NOMO-1 (cell line): ENCODE data around the gene PFKFB1.
"Not testable (repeated sequence)": the region's sequence is repeated elsewhere in the genome, so short reads cannot be mapped to it uniquely, and the experiment has no call there.

Source experiments
- DNase-seq, 2 experiments: peaks; one replicate each; lab custom pipeline; 2025; ENCODE audit not compliant: unreplicated experiment in 2 of 2; lab: John Stamatoyannopoulos, UW

Gene PFKFB1

DNA sequence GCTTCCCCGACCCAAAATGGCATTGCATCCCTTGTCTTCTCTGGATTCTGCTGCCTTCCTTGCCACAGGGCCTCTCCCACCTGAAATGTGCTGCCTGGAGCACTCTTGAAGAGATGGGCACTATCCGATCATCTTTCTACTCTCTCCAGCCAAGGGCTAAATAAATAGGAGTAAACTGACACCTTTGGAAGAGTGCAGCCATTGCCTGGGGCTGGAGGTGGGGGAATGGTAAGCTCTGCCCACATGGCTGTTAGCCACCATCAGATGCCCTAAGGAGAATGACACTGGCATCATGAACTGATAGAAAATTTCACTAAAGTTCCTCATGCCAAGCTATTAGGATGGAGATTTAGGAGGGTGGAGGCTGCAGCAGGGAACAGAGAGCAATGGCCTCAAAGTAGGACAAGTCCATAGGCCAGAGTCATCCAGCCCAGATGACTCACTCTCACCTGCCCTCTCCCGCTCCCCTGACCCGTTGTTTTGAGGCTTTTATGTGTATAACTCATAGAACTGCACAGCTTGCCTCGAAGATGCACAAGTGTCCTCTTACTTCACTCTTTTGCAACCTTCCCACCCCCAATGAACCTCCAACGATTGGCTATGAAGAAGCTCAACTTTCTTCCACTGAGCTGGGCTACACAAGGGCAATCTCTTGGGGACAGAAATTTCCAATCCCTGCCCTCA lies 822 bp upstream of the PFKFB1 start:
- peak; percentile 24 to 30 for DNase-seq

DNA sequence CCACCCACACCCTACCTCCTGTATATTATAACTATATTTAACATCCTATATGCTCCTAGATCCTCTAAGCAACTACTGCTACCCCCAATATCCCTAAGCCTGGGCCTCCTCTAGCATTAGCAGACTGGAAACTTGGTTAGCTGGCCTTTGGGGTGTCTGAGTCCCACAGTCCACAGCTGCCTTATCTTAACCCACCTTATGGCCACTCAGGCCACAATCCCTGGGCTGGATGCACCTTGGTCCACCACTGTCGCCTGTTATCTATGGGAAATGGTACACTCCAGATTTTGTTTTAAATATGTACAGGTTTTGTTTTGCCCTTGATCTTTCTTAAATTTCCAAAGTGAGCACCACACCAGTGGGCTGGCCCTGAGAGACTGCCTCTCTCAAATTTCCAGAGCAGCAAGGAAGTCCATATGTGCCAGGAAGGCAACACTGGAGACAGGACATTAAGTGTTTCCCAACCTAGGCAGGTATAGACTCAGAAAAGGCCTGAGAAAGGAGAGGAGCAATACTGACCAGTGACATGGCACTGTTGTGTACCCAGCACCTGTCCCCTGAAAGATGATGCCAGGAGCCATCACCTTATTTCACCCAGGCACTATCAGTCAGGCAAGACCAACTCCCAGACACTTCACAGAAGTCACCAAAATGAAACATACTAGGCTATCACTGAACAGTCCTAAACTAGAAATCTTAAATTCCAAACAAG lies 921 bp downstream of the PFKFB1 start:
- DNase-seq = no peak

DNA sequence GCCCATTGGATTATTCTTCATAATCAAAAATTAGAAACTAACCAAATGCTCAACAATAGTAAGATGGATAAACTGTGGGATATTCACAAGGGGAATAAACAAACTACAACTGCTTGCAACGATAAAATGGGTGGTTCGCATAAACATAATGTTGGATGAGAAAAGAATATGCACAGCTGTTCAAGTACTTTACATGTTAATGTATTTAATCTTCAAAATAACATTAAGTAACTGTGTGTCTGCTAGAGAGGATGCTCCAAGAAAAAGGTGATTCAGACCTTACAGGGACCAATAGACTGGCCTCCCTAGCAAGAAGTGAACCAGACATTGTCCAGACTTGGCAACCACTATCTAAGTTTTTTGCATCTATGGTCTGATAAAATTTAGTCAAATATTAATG lies 2.3 kb downstream of the PFKFB1 start:
- no peak for DNase-seq

DNA sequence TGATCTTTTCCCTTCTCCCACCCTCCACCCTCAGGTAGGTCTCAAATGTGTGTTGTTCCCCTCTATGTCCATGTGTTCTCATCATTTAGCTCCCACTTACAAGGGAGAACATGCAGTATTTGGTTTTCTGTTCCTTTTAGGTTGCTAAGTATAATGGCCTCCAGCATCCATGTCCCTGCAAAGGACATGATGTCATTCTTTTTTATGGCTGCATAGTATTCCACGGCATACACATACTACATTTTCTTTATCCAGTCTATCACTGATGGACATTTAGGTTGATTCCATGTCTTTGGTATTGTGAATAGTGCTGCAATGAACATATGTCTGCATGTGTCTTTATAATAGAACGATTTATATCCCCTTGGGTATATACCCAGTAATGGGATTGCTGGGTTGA lies 10.7 kb downstream of the PFKFB1 start:
- not testable (repeated sequence) for DNase-seq

DNA sequence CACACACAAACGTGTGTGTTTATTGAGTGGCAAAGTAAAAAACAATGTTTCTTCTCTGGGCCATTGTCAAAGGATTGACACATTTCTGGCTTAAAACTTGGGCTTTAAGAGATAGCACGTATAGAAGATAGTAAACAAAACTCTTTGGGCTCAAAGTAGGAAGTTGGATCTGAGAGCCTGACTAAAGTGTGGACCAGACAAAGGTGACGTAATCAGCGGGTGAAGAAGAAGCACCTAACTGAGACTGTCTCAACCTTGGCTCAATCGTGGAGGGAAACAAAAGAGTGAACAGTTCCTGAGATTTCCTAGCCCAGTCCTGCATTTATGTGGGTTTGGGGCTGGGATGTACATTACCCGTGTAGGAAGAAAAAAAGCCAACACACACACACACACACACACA lies 13.7 kb downstream of the PFKFB1 start:
- peak in 1 of 2 experiments; percentile 7 for DNase-seq

DNA sequence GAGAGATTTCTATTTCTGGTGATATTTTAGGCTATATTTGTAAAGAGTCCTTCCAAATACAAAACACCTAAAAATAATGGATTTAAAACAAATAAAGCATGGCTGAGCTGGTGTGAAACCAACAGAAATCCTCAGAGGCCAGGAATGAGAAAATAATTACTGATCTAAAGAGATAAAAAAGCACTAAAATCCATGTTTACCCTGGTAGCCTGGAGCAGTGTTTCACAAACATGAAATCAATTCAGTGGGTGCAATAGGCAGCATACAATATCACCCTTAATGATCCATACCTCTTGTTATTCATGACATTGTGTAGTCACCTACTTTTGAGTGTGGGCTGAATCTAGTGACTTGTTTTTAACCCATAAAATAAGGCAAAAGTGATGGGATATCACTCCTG lies 14.6 kb downstream of the PFKFB1 start:
- DNase-seq = no peak

DNA sequence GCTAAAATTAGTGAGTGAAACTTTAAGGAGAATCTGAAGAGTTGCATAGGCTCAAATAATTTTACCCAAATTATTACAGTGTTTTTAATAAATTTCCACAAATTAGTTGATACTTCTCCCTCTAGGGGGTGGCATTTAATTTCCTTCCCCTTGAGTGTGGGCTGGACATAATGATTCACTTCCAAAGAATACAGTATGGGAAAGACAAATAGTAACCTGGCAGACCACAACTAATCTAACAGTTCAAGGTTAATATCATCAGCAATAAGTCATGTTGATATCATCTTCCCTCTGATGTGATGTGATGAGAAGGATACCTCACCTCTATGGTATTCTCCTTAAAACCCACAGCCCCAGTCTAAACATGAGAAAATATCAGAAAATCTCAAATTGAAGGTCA lies 15.5 kb downstream of the PFKFB1 start:
- no peak for DNase-seq

DNA sequence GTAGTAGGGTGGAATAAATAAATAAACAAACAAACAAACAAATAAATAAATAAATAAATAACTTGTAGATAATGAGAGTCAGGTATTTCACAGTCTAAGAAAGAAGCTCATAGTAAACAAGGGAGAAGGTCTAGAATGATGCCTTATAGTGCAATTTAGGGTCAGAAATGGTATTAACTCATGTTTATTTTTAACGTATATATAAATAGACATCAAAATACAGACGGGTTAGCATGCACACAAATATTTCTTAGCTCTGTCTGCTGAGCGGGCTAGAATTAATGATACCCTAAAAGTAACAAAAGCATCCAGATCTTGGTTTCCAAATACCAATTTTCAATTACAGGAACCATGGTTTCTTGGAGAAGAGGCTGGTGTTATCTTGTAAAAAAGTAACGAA lies 16.6 kb downstream of the PFKFB1 start:
- no peak for DNase-seq

DNA sequence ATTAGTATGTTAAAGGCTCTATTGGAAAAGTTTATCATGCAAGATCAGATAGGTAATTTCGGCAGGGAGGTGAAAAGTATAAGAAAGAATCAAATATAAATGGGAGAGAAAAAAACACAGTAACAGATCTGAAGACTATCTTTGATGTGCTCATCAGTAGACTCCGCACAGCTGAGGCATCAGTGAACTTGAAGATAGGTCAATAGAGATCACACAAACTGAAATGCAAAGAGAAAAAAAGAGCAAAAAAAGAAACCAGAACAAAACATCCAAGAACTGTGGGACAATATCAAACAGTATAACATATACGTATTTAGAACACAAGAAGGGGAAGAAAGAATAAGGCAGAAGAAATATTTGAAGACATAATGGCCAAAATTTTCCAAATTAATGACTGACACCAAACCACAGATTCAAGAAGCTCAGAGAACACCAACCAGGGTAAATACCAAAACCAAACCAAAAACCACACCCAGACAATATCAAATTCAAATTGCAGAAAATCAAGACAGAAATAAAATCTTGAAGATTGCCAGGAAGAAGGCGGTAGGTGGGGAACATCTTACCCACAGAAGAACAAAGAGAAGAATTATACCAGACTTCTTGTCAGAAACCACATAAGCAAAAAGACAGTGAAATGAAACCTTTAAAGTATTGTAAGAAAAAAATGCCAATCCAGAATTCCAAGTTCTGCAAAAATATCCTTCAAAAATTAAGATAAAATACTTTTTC lies 29.1 kb downstream of the PFKFB1 start:
- DNase-seq = no peak

DNA sequence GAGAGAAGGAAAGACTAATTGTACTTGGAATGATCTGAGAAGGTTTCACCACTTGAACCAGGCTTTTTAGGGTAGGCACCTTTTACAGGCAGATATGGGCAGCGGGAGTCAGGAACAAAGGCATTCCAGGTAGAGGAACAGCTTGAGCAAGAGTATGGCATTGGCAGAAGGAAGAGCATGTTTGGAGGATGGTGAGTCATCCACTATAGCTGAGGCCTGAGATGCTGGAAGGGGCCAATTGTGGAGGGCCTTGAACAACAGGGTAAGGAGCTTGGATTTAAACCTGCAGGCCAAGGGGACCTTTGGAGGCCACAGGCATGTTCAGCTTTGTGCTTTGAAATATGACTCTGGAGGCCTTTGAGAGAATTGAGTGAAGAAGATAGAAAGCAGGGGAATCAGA lies 32.2 kb downstream of the PFKFB1 start:
- DNase-seq = no peak

DNA sequence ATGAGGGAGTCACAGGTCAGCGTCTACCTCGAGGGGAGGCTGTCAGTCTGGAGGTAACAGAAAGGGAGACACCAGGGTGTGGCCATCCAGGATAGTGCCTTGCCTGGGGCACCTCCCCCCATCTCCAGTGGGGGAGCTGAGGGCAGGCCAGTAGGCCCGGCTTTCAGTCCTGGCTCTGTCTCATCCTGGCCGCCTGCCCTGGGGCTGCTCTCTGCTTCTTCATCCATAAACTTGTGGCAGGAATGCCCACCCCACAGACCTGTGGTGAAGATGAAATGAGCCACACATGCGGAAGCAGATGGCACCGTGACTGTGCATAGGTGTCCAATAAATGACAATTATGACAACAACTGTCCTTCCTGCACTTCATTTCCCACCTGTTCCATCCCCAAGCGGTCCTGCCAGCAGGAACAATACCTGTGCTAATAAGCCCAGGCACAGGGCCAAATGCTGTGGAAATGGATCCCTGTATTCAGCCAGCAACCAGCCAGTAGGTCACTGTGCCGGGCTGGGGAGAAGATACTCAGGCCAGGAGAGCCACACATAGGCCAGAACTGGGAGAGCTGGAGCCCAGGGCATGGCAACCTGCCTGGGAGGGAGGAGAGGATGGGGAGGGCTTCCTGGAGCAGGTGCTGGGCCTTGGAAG lies 43.1 kb downstream of the PFKFB1 start:
- DNase-seq = no peak

DNA sequence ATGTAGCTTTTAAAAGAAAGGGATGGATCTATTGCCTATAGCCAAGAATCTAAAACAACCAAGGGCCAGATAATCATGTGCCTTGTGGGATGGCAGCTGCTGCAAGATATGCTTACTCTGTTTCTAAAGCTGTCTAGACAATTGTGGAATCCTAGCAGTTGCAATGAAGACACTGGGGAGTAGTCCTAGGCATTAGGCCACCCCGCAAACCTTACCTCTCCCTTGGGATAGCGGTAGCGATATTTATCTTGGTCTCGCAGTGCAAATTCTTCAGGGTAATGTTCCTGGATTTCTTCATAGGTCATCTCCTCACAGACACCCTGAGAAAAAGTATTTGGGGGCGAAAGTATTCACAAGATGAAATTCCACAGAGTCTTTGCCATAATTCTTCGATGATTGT lies 48.8 kb downstream of the PFKFB1 start:
- no peak for DNase-seq

DNA sequence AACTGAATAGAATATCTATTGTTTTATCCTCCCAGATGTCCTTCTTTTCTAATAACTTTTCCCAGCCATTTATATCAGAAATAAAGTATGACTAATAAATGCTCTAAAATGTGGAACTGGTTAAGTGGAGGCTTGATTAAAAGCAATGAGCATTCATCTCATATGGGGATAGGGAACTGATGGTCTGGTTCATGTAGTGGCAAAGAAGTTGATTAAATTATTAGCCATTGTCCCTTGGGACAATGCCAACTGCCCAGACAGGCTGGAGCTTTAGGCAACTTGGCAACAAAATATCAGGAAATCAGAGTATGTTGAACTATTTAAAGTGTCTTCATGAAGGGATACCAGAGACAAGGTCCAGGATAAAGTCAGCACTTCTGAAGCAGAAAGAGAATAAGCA lies 49.2 kb downstream of the PFKFB1 start:
- no peak for DNase-seq

DNA sequence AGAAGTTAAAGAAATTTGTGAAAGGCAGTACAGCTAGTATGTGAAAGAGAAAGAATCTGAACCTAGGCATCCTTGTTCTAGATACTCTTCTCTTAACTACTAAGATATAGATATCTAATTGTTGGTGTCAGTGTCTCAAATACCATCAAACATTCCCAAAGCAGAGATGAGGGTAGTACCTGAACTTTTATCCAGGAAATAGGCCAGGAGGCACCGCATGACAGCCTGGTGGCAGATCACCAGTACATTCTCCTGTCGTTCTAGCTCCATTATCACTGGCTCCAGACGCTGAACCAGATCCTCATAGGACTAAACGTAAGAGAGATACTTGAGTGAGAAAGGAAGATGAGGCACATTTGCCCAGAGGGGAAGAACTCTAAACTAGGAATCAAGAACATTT lies 56.6 kb downstream of the PFKFB1 start:
- no peak for DNase-seq

DNA sequence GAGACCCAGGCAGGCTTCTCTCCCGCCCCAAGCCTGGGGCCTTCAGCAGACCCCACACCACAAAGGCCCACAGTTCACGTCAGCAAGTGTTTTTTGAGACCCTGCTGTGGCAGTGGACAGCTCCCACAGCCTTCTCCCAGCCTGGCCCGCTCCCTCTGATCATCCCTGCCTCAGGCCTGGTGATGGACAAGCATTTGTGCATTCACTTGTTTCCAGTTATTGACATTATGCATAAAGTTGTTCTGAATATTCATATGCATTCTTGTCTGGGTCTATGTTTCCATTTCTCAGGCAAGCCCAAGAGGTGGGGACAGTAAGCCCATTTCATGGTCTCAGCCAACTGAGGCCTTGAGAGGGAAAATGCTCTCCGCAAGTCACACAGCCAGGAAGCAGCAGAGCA lies 58.7 kb downstream of the PFKFB1 start:
- DNase-seq = no peak

DNA sequence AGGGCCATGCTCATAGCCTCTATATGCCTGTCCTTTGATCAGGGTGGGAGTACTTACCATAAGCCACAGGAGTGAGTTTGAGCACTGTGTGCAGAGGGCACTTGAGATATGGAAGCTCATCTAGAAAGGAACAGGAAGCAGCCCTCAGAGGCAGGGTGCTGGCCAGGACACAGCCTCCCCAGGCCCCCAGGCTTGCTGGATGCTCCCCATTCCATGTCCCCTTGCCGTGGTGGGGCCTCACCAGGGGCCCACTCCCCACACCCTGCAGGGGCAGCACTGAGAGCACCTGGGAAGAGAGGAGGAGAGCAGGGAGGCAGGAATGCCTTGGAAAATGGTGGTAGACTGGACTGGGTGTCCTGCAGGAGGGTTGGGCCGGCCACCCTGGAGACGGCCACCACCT lies 59.1 kb downstream of the PFKFB1 start:
- DNase-seq = no peak

DNA sequence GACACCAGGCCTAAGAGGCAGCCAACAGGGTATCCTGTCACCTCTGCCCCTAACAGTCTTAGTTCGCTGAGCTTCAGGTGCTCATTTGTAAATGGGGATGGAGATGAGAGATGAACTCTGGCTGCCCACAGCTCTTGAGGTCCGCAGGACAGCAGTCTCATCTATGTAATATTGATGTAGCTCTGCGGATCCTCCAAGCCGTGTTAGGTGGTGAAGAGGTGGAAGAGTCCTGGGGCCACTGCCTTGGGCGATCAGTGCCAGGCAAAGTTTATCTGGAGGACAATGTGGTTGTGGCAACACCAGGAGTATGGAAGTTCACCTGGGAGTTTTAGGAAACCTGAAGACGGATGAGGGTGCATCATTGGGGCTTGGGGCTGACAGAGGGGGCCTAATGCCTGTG lies 59.9 kb downstream of the PFKFB1 start:
- DNase-seq = no peak

DNA sequence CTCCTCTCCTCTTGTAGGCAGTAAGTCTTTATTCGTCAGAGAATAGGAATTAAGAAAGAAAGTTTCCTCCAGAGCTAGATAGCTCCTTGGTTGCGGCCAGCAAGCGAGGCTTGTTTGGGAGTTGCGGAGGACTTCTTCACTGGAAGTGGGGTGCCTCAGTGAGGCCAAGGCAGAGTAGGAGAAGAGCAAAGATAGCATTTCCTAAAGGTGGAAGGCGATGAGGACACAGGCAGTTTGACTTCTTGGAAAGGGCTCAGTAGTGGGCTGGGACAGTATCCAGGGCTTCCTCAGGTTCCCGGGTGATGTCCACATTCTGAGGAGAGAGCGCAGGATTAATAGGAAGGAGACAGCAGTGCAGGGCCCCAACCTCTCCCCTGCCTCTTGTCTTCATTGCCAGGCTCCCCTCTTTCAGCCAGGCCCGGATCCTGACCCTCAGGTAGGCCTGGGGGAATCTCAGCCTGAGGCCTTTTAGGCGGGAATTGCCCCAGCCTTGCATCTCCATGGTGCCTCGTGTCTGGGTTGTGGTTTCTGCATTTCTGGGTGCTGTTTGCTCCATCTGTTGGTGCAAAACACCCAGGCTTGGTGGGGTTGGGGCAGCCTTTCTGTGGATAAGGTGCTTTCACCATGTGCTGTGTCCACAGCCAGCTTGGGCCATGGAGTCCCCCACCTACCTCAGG lies 60.7 kb downstream of the PFKFB1 start:
- DNase-seq = no peak

DNA sequence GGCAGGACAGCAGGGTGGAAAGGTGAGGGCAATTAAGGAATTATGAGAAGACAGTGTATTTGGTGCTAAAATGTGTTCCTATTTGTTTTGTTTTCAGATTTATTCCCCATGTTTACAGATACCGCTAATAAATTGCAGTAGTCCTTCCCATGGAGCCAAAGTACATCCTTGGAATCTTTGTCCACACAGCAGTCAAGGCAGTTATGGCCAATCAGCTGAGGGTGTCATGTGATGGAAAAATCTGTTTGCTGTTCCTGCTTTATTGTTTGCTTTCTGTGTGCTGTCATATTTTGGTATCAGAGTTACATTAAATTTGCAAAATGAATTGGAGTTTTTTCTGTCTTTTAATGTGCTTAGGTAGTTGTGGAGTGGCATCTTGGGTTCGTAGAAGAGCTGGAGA lies 62.9 kb downstream of the PFKFB1 start:
- no peak for DNase-seq

DNA sequence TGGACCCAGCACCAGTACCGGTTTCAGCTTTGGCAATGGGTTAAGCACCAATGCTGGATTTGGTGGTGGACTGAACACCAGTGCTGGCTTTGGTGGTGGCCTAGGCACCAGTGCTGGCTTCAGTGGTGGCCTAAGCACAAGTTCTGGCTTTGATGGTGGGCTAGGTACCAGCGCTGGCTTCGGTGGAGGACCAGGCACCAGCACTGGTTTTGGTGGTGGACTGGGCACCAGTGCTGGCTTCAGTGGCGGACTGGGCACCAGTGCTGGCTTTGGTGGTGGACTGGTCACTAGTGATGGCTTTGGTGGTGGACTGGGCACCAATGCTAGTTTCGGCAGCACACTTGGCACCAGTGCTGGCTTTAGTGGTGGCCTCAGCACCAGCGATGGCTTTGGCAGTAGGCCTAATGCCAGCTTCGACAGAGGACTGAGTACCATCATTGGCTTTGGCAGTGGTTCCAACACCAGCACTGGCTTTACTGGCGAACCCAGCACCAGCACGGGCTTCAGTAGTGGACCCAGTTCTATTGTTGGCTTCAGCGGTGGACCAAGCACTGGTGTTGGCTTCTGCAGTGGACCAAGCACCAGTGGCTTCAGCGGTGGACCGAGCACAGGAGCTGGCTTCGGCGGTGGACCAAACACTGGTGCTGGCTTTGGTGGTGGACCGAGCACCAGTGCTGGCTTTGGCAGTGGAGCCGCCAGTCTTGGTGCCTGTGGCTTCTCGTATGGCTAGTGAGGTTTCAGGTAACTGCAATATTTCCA lies 63.5 kb downstream of the PFKFB1 start:
- DNase-seq = no peak
